Fibroblast of the aortic adventitia (primary cell): Measurements from ENCODE around the gene PVR. TPM values are rescaled to one million over a fixed set of nuclear protein-coding genes. Genes with fewer than 3 reads are reported as not detected.
A peak's percentile ranks its signal among the peaks of the same experiment; 100 is the strongest.

ENCODE experiments used
- DNase-seq: peaks from one replicate; pipeline ENCODE4 v3.0.0-alpha.2; 2010; ENCODE audit warnings: low read depth
- H3K4me3 ChIP-seq: 2 replicates; pipeline ENCODE4 v1.5.1; 2011; ENCODE audit warnings: low read depth, mild to moderate bottlenecking, control low read depth, low read length, moderate library complexity
- total RNA-seq: library from RNA; depleted of rRNA; stranded (reverse); fragments of >200 nt; gene quantifications from 2 replicates; pipeline ENCODE4 v1.2.3, GENCODE V29; 2012; ENCODE audit warnings: low replicate concordance
- TF ChIP-seq, protein P1 (sequence below): IDR thresholded peaks from 2 replicates; pipeline ENCODE4 v1.5.1; 2011; ENCODE audit warnings: mild to moderate bottlenecking, low read length, control low read depth, inconsistent platforms; ENCODE audit not compliant: insufficient read depth

Gene PVR
- total RNA-seq, 1 donor = 31.5 TPM

DNA sequence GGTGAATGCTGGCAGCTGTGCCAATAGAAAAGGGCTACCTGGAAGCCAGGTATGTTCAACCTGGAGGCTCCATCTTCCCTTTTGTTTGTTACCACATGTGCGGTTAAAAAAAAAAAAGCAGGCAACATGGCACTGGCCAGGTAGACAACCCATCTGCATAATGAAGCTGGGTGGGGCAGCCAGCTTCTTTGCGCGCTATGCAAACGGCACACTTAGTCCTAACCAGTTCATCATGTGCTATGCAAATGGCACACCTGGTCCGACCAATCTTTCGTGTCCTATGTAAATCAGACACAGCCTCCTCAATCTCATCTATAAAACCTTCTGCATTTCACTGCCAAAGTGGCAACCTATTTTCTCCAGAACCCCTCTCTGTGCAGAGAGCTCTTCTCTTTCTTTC lies 41.6 kb upstream of the PVR start:
- DNase-seq = no peak
- TF ChIP-seq, protein P1, sequence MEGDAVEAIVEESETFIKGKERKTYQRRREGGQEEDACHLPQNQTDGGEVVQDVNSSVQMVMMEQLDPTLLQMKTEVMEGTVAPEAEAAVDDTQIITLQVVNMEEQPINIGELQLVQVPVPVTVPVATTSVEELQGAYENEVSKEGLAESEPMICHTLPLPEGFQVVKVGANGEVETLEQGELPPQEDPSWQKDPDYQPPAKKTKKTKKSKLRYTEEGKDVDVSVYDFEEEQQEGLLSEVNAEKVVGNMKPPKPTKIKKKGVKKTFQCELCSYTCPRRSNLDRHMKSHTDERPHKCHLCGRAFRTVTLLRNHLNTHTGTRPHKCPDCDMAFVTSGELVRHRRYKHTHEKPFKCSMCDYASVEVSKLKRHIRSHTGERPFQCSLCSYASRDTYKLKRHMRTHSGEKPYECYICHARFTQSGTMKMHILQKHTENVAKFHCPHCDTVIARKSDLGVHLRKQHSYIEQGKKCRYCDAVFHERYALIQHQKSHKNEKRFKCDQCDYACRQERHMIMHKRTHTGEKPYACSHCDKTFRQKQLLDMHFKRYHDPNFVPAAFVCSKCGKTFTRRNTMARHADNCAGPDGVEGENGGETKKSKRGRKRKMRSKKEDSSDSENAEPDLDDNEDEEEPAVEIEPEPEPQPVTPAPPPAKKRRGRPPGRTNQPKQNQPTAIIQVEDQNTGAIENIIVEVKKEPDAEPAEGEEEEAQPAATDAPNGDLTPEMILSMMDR = no peak
- H3K4me3 ChIP-seq = no peak overlapping the region

DNA sequence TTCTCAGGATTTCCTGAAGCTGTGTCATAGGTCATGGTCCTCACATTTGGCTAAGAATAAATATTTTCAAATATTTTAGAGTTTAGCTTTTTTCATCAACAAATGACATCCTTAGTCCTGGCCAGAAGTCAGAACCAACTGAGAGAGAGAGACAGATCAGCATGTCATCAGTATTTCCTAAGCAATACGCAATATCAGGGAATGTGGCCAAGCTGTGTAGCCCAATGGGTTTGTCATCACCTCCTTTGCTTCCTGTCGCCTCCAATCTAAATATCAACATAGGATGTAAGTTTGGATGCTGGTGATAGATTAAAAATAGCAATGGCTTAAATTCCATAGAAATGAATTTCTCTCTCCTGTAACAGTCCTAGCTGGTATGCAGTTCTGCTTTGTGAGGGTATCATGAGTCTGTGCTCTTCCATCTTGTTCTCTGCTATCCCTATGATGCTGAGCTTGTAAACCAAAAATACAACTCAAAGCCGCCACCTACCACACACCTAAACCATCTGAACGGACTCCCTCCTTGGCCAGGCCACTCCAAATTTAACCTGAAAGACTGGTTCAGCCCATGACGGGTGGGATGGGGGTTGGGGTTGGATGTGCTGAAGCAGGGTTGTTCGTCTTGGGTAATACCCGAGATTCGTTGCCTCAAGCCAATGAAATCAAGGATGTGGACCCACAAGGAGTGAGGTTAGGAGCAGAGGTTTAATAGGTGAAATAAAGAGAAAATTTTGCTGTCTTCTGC lies 40.3 kb upstream of the PVR start:
- peak; percentile 93 for DNase-seq
- TF ChIP-seq, protein P1 = no peak
- no peak overlapping the region for H3K4me3 ChIP-seq

DNA sequence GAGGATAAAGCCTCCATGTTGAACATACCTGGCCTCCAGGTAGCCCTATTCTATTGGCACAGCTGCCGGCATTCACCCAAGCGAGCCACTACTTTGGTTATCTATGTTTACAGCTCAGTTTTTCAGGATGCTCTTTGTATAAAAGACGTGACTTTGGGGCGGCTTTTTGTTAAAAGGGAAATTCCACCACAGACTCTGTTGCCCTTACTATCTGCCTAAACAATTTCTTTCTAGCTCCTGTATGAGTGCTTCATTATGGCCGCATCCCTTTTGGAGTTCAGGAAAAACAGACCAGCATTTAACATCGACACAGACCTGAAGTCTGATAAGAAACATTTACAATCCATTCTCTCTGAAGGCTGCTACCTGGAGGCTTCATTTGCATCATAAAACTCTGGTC lies 39.5 kb upstream of the PVR start:
- TF ChIP-seq, protein P1 = no peak
- H3K4me3 ChIP-seq = no peak overlapping the region
- DNase-seq = no peak

DNA sequence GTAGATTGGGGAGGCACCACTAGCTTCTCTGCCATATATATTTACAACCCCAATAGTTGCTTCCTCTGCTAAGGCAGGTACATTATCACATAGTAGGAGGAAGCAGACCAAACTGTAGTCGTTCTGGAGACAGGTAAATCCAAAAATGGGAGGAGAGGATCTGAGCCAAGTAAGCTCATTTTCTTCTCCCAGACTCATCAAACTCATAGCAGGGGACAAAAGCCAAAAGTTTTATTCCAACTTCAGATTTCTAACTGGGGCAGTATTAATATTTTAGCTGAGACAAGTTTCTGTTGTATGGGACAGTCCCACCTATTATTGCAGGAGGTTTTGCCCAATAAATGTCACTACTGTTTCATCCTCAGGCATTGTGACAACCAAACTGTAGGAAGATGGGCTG lies 38.2 kb upstream of the PVR start:
- DNase-seq = no peak
- H3K4me3 ChIP-seq = no peak overlapping the region
- TF ChIP-seq, protein P1 = no peak

DNA sequence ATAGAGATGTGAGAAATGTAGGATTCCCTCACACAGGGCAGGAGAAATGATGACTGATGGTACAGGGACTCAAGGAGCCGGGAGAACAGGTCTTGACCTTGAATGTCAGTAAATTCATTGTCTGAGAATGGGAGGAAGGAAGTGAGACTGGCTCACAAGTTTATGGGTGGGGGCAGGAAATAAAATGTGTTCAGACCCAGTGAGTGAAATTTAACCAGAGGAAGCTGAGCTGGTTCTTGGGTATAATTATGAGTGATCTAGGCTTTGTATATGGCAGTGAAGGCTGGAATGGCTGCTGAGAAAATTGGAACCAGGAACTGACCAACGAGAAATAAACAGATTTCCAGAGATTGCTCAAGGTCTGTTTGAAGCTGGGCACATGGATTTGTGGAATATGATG lies 36.7 kb upstream of the PVR start:
- no peak overlapping the region for H3K4me3 ChIP-seq
- DNase-seq = peak; percentile 44
- TF ChIP-seq, protein P1 = no peak

DNA sequence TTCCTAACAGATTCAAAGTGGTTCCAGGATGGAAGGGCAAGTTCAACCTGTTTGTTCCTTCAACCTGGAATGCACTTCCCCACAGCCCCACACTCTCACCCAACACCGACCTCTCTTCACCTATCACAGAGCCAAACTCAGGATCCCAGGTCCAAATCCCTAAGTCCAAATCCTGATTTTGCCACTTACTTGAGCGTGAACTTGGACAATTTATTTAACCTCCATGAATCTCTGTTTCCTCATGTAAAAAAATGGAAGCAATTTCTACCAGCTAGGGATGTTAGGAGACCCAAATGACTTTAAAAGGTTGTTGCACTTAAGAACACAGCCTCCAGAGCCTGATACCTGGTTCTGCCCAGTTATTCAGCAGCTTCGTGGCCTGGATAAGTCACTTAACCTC lies 35.8 kb upstream of the PVR start:
- no peak overlapping the region for H3K4me3 ChIP-seq
- TF ChIP-seq, protein P1 = no peak
- DNase-seq = no peak

DNA sequence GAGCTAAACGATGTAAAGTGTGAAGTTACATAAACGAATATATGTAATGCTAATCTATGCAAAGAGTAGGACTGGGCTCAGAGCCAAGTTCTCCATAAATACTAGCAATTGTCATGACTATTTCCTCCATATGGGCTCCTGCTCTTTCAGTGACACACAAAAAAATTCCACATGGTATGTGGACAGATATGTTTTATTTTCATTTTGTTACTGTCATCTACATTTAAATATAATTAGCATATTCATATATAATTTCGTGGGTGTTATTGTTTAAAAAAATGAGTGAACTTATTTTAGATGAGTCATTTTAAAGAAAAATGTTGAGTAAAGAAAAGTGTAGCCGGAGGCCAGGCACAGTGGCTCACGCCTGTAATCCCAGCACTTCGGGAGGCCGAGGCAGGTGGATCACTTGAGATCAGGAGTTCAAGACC lies 35.3 kb upstream of the PVR start:
- H3K4me3 ChIP-seq = no peak overlapping the region
- DNase-seq = peak; percentile 18
- TF ChIP-seq, protein P1 = no peak
